ENCODE results near the gene TAF1.
"Not testable (repeated sequence)": the region's sequence is repeated elsewhere in the genome, so short reads cannot be mapped to it uniquely, and the experiment has no call there.

The TAF1 gene

GRCh38 chrX:71365875-71366673, at the start of gene TAF1:
TSS of gene TAF1 (plus strand) at chrX:71366357. CDS start at chrX:71366375, 18 bp downstream.
- peak; percentile 91 for DNase-seq (ENCODE audit: low read depth, low spot score)
- H3K27ac ChIP-seq: peak within 1 kb of the TSS; percentile 87

DNA sequence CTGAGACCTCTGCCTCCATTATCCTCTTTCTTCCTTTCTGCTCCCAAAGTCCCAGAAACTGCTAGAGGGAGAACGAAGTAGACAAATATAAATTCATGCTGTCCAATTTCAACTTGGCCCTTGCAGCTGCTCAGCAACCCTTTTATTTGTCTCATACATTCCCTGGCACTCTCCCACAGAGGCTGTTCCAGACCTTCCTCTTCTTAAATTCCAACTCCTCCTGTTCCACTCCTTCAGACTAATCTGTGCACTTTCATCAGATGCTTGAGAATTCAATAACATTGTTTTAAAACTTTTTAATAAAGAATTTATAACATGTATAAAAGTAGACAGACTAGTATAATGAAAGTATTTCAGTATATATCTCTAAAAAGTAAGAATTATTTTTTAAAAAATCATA, 49.2 kb upstream of the TAF1 start:
- DNase-seq (ENCODE audit: low read depth, low spot score); H3K27ac ChIP-seq: not testable (repeated sequence)

DNA sequence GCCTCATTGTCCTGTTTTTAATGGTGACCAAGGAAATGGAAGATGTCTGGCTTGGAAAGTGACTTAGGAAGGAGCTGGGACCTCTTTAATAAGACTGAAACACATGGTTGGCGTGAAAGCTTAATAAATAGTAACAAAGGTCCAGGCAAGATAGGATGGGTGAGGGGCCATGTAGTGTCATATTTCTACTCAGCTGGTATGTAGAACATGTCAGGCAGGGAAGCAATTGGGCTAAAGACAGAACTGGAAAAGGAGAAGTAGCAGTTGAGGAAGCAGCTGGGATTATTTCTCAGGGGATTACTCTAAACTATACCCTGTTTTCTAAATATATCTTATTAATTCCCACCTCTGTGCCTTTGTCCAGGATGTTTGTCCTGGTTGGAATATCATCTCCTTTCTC, 46.0 kb upstream of the TAF1 start:
- H3K27ac ChIP-seq: no peak overlapping the region
- DNase-seq (ENCODE audit: low read depth, low spot score): no peak

DNA sequence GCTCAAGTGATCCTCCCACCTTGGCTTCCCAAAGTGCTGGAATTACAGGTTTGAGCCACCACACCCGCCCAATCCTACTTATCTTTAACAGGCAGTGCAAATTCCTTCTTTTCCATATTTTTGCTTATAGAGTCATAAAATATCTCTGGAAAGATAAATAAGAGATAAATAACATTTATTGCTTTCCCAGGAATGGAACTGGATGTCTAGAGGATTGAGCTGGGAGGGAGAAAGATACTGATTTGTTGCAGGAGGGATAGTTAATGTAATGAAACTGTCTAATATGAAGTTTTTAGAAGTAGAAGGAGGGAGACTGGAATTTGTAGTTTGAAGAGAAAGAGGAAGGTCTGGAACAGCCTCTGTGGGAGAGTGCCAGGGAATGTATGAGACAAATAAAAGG, 44.4 kb upstream of the TAF1 start:
- H3K27ac ChIP-seq: no peak overlapping the region
- DNase-seq (ENCODE audit: low read depth, low spot score): no peak

- DNase-seq (ENCODE audit: low read depth, low spot score); H3K27ac ChIP-seq: not testable (repeated sequence)
Observed at GRCh38 chrX:71324452-71324851, 41.7 kb upstream of the TAF1 start.

DNA sequence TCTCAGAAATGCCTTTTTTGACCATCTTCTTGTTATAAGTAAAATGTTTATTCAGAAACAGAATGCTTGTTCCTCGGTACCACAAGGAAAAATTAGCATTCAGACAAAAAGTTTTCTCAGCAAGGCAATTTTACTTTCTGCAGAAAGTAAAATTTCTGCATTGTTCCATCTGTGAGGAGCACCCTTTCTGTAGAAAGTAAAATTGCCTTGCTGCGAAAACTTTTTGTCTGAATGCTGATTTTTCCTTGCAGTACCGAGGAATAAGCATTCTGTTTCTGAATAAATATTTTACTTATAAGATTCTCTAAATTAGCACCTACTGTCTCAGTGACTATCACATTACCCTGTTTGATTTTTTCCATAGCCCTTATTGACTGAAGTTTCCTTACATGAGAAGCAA, 39.8 kb upstream of the TAF1 start:
- no peak overlapping the region for H3K27ac ChIP-seq
- DNase-seq (ENCODE audit: low read depth, low spot score): no peak

DNA sequence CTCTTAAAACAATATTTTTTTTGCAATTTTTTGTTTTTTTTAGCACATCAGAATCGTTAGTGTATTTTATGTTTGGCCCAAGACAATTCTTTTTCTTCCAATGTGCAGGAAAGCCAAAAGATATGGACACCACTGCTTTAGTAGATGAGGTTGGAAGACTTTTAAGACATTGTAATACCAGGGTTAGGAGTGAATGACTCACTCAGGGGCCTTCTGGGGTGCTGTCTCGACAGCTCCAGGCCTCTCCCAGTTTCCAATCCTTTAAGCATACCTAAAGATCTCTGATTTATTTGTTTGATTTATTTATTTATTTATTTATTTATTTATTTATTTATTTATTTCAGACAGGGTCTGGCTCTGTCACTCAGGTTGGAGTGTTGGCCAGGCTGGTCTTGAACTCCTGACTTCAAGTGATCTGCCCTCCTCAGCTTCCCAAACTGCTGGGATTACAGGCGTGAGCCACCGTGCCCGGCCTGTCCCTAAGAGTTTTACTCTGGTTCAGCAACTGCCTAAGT, 16.9 kb upstream of the TAF1 start:
- H3K27ac ChIP-seq; DNase-seq (ENCODE audit: low read depth, low spot score): not testable (repeated sequence)

DNA sequence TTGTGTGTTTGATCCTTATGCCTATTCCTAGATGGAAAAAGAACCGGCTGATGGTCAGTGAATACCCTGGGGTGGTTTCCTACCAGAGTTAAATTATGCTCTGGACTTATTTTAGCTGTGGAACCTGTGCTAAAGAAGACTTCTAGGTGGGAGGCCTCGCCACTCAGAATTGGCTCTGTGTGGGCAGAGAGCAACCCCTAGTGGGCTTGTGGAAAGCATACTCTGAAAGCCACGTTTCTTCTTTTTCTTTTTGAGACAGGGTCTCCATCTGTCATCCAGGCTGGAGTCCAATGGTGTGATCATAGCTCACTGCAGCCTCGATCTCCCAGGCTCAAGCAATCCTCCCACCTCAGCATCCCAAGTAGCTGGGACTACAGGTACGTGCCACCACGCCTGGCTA, 16.3 kb upstream of the TAF1 start:
- not testable (repeated sequence) for H3K27ac ChIP-seq; DNase-seq (ENCODE audit: low read depth, low spot score)

- H3K27ac ChIP-seq; DNase-seq (ENCODE audit: low read depth, low spot score): not testable (repeated sequence)
Observed at GRCh38 chrX:71352439-71352838, 13.7 kb upstream of the TAF1 start.

GRCh38 chrX:71364221-71364620, 1.9 kb upstream of the TAF1 start:
- no peak overlapping the region for H3K27ac ChIP-seq
- DNase-seq (ENCODE audit: low read depth, low spot score): no peak

DNA sequence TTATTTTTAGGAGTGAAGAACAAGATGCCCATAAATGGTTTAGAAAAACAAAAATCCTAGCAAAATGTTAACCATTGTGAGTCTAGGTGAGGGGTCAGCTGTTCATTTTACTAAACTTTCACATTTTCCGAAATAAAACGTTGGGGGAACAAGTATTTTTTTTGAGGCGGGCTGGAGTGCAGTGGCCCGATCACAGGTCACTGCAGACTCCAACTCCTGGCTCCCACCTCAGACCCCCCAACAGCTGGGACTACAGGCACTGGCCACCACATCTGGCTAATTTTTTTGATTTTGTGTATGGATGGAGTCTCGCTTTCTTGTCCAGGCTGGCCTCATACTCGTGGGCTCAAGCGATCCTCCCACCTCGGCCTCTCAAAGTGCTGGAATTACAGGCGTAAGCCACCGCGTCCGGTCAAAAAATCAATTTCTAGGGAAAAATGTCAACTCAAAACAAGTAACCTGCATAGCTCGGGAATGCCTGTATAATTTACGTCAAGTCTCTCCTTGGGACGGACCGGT, 742 bp upstream of the TAF1 start:
- H3K27ac ChIP-seq: peak overlapping the region; percentile 87
- DNase-seq (ENCODE audit: low read depth, low spot score): no peak

DNA sequence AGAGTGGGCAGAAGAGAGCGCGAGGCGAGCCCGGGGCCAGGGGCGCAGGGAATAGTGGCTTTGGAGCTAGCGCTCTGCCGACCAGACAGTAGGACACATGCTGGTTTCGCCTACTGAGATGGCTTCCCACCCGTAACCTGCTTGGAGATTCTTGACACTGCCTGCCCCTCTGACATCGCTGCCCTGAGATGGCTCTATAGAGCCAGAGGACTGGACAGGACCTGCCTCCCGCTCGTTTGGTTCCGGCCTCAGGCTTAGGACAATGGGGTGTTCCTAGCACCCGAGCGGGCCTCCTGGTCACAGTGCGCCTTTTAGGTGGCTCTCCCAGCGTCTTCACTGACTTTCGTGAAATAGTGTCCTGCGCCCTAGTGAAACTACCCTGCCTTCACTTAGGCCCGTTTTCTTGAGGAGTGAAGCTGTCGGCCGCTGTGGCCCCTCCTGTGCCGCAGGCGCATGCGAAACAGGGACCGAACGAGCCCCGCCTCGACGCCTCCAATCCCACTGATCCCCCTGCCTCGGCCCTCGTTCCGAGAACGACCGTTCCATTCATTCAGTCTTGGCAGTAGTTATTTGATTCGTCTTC, 608 bp downstream of the TAF1 start:
- DNase-seq (ENCODE audit: low read depth, low spot score): no peak
- H3K27ac ChIP-seq: peak overlapping the region; percentile 87

- DNase-seq (ENCODE audit: low read depth, low spot score): no peak
Observed at GRCh38 chrX:71367396-71367795, 1.2 kb downstream of the TAF1 start.

GRCh38 chrX:71372388-71372787, 6.2 kb downstream of the TAF1 start:
- no peak overlapping the region for H3K27ac ChIP-seq
- DNase-seq (ENCODE audit: low read depth, low spot score): no peak

More at GRCh38 chrX:71367396-71367795, 1.2 kb downstream of the TAF1 start:
- peak overlapping the region; percentile 87 for H3K27ac ChIP-seq

- DNase-seq (ENCODE audit: low read depth, low spot score): no peak
- H3K27ac ChIP-seq: peak overlapping the region; percentile 59
Observed at GRCh38 chrX:71378732-71379131, 12.6 kb downstream of the TAF1 start.

GRCh38 chrX:71391725-71392124, 25.6 kb downstream of the TAF1 start:
- DNase-seq (ENCODE audit: low read depth, low spot score); H3K27ac ChIP-seq: not testable (repeated sequence)

DNA sequence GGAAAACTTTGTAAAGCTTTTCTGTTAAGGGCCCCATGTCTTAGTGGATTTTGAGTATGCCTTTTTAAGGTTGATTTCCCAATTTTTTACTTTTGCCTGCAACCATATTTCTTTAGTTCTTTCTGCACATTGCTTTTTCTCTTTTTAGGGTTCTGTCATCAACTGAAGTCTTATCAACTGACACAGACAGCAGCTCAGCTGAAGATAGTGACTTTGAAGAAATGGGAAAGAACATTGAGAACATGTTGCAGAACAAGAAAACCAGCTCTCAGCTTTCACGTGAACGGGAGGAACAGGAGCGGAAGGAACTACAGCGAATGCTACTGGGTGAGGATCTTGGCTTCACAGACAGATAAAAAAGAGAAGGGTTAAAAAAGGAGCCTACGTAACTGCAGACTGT, 27.8 kb downstream of the TAF1 start:
- H3K27ac ChIP-seq: no peak overlapping the region
- DNase-seq (ENCODE audit: low read depth, low spot score): no peak

GRCh38 chrX:71396576-71396975, 30.4 kb downstream of the TAF1 start:
- H3K27ac ChIP-seq: no peak overlapping the region
- DNase-seq (ENCODE audit: low read depth, low spot score): no peak

GRCh38 chrX:71400710-71401109, 34.6 kb downstream of the TAF1 start:
- no peak overlapping the region for H3K27ac ChIP-seq

DNA sequence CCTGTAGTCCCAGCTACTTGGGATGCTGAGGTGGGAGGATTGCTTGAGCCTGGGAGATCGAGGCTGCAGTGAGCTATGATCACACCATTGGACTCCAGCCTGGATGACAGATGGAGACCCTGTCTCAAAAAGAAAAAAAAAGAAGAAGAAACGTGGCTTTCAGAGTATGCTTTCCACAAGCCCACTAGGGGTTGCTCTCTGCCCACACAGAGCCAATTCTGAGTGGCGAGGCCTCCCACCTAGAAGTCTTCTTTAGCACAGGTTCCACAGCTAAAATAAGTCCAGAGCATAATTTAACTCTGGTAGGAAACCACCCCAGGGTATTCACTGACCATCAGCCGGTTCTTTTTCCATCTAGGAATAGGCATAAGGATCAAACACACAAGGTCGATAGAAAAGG, 50.1 kb downstream of the TAF1 start:
- not testable (repeated sequence) for H3K27ac ChIP-seq; DNase-seq (ENCODE audit: low read depth, low spot score)

More at GRCh38 chrX:71400710-71401109, 34.6 kb downstream of the TAF1 start:
- DNase-seq (ENCODE audit: low read depth, low spot score): no peak

- no peak overlapping the region for H3K27ac ChIP-seq
- DNase-seq (ENCODE audit: low read depth, low spot score): no peak
Observed at GRCh38 chrX:71420686-71421085, 54.5 kb downstream of the TAF1 start.
